ENCODE data around the gene EBLN1.

DNA sequence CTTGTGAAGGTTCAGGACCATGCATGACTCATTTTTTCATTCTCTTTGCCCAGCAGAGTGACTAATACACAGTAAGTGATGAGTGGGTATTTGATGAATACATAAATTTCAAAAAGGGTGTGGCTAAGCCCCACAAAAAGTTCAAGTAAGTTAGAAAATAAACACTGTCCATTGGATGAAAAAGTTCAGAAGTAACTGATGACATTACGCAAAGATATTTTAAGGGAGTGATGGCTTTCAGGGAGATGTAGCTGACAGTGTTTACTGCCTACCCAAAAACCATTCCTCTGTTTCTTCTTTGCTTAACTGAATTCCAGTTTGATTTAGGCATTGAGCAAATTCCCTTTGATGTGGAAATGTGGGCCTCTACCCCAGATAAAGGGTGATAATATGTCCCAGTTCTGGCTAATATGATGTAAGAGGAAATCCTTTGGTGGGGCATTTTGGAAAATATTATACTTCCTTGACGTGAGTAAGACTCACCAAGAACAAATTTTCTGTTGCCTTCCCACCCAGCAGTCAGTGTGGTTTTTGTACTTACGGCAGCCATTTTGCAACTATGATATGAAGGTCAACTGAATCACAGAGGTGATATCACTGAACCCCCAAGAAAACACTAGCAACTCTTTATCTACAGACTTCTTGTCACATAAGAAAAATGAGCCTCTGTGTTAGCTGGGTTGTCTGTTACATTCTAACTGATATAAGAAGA lies 29.0 kb upstream of the EBLN1 start:
- TF ChIP-seq CTCF (IDR thresholded peaks at IDR 0.05): no peak
- TF ChIP-seq POLR2AphosphoS5 (IDR thresholded peaks at IDR 0.05): no peak
- no peak for TF ChIP-seq POLR2A (IDR thresholded peaks at IDR 0.05)
- TF ChIP-seq EP300 (IDR thresholded peaks at IDR 0.05): no peak

Data from upper lobe of left lung (tissue), 4 donors.